Stimulated activated CD8-positive, alpha-beta memory T cell treated with anti-CD3 and anti-CD28 coated beads, Interleukin-4, amount 100 ng/mL, for 4 hours (primary cell): Measurements from ENCODE around the gene DOK7.

Experiments
- DNase-seq, 2 donors: peaks; one replicate each; pipeline ENCODE4 v3.0.0-alpha.2; 2020; ENCODE audit warnings: low read depth in 2 of 2, low spot score in 1 of 2

The DOK7 gene

DNA sequence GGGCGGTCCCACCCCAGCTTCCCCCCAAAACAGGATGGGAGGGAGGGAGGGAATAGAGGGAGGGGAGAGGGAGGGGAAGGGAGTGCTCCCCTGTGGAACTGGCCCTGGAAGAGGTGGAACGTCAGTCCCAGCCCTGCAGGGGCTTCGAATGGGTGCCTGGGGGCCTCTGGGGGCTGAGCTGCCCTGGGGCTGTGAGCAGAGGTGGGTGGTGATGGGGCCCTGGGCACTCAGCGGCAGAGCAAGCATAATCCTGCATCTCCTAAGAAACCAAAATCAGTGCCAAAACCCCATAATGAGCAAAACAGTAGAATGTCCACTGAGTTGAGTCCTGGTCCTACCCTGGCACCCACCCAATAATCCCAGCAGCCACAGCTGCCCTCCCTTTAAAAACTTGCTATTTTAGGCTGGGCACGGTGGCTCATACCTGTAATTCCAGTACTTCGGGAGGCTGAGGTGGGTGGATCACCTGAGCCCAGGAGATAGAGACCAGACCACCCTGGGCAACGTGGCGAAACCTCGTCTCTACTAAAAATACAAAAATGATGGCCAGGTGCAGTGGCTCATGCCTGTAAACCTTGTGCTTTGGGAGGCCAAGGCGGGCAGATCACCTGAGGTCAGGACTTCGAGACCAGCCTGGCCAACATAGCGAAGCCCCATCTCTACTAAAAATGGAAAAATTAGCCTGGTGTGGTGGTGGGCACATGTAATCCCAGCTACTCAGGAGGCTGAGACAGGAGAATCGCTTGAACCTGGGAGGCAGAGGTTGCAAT, 11.1 kb downstream of the DOK7 start:
- DNase-seq = no peak

DNA sequence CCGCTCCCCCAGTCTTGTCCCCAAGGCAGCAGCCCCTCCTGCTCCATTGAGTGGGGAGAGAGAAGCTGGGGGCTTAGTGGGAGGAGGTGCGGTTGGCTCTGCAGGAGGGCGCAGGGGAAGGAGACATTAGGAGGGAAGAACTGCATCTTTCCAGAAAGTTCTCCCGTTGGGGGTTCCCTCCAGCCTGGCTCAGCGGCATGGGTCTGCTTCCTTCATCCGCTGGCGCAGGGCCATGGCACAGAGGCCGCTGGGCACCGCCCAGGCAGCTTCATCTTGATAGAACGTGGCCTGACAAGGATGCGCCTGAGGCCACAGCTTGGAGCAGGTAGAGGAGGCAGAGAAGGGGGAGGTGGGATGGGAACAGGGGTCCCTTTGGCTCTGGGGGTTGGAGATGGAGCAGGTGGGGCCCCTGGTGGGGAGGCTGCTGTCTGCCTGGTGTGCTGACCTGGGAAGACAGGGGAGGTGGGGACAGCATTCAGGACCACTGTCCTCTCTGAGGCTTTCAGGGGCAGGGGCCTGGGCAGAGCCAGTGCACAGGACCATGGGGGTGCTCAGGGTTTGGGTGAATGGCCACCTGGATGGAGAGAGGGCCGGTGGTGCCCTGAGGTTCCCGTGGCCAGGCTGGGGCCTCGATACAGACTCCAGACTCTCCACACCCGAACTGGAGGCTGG, 12.1 kb downstream of the DOK7 start:
- DNase-seq = no peak

DNA sequence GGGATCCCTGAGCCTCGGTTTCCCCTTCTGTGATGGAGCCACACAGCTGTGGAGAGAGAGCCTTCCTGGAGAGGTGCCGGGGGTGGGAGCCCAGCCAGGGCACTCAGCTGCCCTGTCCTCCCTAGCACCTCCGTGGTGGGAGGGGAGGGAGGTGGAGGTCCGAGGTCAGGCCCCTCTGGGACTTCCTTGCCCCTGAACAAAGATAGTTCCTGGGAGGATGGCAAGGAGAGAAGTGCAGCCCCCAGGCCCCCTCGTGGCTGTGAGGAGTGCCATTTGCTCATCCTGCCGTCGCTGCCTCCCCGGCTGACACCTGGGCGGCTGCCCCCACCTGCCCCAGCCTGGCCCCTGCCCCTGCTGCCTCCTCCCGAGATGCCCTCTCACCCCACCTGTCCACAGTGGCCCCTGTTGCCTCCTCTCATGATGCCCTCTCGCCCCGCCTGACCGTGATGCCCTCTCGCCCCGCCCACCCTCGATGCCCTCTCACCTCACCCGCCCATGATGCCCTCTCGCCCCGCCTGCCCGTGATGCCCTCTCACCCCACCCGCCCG, 12.7 kb downstream of the DOK7 start:
- DNase-seq = no peak

DNA sequence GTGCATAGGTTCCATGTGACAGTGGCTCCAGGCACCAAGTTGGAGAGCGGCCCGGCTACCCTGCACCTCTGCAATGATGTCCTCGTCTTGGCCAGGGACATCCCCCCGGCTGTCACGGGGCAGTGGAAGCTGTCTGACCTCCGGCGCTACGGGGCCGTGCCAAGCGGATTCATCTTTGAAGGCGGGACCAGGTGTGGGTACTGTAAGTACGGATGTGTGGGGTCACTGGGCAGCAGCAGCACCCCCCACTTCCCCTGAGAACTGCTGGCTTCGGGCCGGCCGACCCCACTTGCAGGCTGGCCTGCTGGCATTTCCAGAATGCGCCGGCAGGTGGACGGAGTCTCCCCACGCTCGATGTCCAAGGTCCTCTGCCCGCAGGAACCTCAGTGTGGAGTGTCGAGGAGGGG, 13.2 kb downstream of the DOK7 start:
- no peak for DNase-seq

DNA sequence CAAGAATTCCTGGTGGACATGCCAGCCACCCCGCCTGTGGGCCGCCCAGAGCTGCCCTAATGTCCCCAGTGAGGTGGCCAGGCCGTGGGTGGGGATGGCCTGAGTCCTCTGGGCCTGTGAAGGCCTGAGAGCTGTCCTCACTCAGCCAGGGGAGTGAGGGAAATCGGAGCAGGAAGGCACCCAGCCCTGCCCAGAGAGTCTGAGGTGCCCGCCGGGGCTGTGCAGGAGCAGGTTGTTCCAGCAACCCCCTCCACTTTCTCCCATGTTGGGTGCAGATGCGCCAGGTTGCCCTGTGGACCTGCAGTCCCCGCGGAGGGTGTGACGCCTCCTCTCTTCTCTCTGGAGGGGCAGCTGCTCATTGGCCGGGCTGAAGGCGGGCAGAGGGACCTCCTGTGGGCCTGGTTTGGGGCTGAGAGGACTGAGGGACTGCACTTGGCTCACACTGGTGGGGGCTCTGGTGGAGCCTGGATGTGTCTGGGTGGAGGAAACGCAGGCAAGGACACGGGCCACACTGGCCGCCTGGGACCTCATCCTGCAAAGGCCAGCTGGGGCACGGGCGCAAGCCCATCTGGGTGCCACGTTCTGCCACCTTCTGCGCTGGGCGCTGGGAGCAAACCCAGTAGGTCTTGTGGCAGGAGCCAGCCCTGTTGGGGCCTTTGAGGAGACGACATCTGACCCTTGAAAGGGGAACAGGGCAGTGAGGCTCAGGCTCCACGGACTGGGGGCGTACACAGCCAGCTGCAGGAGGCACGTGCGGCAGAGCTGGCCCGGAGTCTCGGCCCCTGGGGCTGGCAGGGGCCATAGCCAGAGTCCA, 14.0 kb downstream of the DOK7 start:
- no peak for DNase-seq

DNA sequence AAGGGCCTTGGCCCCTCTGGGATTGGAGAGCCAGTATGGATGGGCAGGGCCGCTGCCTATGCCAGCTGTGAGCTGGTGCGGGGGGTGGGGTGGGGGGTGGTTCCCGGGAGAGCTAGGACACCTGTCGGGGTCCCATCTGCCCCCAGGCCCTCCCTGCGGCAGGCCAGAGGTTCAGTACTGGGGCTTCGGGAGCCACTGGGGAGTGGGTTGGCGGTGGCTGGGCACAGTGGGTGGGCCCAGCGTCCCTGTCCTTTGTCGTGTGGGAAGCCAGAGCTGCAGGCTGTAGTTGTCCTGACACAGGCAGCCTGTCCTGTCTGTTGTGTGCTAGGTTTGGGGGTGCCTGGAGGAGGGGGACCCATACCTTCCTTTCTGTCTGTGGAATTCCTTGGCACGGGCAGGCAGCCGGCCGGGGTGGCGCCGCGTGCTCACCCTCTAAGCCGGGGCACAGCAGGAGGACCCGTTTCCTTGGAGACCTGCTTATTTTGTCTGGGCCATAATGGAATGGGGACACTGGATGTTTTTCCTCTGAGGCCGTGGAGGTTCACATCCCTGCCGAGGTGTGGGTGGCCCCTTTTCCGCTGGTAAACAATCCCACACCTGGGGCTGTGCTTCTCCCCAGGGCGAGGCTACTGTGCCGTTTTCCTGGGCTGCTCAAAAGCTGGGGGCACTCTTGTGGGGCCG, 14.8 kb downstream of the DOK7 start:
- DNase-seq = no peak

DNA sequence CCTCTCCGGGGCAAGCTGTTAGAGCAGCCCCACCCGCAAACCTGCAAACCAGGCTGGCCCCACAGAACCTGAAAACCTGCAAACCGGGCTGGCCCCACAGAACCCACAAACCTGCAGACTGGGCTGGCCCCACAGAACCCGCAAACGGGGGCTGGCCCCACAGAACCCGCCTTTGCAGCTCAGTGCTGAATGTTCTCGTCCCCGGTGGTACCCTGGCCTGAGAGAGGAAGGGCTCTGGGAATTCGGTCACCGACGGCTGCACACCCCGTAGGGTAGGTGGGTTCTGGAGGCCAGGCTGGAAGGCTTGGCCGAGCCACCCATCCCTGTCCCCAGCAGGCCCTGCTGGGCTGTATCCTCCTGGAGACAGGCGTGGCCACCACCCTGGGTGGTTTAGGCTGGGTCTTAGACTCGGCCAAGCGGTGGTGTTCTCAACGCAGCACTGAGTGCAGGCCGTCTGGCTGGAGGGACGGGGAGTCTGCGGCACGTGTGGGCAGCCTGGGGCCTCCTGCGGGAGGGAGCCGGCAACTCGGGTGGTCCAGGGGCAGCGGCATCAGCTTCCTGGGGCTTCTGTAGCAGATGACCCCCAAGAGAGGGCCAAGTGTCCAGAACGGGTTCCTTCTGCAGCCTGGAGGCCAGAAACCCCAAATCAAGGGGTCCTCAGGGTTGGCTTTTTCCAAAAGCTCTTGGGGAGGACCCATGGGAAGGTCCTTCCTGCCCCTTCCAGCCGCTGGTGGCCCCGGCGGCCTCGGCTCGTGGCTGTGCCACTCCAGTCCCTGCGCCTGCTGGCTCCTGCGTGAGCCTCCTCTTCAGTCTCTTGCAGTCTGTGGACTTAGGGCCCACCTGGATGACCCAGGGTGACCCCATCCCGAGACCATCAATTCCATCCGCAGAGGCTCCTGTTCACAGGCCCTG, 15.6 kb downstream of the DOK7 start:
- no peak for DNase-seq

DNA sequence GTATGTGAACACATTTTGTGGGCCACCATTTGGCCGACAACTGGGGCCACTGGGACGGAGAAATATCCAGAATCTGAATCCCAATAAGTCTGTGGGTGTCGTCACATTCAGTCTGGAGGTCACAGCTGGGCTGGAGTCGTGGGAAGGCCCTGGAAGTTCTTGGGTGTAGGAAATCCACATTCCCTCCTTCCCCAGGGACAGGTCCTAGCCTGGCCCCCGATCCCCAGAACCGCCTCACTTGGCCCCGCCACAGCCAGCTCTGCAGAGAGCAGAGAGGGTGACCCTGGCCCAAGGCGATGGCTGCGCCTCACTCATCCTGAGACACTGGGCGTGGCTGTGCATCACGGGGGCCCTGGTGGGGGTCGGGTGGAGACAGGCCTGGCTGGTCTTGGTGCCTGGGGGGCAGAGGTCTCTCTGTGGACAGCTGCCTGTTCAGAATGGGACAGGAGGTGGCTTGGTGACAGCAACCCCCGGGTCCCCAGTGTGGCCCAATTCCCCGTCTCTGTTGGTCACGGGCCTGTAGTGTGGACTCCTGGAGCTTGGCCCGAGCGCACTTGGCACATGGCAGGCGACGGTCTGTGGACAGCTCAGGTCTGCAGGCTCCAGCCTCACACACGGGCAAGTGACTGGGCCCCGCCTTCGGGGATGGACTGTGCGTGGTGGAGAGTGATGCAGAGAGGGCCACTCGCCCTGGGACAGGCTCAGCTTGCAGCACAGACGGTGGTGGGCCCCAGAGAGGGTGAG, 16.4 kb downstream of the DOK7 start:
- no peak for DNase-seq

DNA sequence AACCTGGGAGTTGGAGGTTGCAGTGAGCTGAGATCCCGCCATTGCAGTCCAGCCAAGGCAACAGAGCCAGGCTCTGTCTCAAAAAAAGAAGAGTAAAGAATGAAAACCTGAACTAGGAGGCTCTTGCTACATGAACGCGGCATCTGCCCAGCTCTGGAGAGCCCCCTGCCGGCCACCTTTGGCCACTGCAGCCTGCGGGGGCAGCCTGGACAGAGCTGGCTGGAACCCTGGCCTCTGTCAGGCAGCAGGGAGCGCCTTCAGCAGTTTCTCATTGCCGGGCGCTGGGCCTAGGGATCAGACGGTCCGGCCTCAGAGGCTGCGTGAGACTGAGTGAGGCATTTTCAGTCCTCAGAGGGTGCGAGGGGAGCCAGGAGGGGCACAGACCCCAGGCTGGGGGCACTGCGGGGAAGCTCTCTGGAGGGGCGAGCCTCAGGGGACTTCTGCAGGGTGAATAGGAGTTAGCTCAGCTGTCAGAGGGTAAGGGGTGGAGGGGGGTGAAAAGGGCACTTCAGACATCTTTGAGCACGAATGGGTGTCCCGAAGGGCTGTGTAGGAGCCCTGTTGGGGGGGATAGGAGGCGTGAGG, 17.5 kb downstream of the DOK7 start:
- peak; percentile 27 to 34 for DNase-seq

DNA sequence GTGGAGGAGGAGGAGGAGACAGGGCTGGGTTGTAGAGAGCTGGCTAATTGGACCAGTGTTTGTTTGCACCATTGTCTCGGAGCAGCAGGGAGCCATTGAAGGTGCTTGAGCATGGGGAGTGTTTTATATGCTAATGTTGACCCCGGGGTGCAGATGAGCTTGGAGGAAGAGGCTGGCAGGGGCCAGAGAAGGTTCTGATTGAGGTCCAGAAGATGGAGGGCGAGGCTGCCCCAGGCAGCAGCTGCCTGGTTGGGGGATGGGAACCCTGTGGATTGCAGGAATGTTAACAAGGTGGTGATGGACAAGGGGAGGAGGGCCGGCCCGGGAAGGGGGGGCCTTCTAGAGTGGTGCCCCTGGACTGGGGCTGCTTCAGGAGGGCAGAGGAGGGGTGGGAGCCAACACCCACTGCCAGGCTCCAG, 18.0 kb downstream of the DOK7 start:
- DNase-seq = no peak

DNA sequence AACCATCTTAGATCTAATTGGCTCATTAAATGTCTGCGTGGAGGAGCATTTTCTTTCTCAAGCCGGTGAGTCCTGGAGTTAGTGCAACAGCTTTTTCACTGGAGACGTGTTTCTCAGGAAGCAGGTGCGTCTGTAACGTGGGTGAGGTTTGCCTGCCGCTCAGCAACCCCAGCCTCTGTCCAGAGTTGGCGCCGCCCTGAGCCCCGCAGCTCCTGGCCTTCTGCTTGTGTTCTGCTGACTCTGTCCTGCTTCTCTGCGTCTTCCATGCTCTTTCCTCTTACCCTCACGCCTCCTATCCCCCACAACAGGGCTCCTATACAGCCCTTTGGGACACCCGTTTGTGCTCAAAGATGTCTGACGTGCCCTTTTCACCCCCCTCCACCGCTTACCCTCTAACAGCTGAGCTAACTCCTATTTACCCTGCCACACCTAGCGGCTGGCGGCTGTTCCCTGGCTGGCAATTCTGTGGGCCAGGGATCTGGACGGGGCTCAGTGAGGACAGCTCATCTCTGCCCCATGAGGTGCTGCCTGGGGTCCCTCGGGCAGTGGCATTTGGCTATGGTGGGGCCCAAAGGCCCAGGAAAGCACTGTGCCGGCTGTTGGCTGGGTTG, 18.8 kb downstream of the DOK7 start:
- no peak for DNase-seq

DNA sequence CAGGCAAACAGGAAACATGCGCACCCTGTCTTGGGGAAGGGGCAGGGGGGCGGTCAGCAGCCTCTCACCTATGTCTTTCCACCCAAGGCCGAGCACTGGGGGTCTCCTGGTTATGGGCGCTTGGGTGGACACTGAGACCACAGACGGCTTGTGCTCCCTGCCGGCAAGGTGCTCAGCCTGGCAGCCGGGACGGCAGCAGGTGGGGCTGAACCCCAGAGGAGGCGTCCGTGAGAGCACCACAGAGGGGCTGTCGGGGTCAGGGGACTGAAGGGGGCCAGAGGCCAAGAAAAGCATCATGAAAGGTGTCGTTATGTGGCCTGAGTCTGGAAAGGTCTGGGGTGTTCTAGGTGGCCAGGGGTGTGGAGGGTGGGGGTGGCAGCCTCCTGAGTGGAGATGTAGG, 19.6 kb downstream of the DOK7 start:
- DNase-seq = no peak

DNA sequence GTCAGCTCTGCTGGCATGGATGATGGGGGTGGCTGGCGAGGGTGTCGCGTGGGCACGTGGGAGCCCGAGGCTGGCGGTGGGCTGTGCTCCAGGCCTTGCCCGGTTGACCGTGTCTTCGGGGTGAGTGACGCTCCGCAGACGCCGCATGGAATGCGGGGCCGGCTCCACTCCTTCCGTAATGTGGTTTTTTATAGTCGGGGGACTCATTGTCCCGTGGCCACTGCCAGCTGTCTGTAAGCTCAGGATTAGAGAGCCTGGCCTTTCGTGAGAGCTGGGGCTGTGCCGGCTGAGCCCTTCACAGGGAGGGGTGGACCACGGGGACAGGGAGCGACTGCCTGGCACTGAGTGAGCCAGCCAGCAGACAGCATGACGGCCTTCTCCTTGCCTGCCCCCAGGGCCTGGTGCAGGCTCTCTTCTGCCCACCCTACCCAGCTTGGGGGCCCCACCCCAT, 20.4 kb downstream of the DOK7 start:
- no peak for DNase-seq

DNA sequence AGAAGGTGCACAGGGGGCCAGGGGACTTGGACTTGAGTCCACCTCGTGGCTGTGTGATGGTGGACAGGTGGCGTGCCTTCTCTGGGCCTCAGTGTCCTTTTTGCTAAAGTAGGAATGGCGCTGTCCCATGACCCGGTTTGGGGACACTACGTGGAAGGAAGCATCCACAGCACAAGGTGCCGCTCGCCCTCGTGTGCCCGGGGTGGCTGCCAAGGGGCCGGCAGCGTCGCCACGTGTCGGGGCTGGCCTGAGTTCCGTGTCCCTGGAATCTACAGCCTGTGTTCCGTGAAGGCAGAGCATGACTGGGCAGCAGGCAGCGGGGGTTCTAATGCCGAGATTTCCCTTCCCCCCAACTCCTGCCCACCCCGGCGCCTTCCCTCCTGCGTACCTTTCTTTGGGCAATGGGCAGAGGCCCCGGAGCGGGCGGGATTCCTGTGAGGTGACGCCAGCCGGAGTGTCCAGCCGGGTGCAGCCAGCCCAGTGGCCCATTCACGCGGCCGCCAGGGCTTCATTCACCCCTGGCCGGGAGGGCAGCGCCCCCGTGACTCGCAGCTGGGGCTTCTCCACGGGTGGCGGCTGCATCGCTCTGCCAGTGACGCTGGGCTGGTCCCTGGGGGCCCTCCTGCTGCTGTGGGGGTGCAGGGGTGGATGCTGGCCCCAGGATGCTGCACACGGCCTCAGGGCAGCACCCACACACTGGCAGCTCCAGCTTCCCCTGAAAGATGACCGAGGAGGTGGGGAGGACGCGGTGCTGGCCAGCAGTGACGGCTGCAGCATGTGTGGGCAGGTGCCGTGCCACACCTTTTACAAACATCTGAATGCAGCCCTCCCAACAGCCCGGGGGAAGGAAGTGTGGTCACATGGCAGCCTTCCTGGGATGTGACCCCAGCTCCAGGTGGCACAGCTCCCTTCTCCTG, 21.2 kb downstream of the DOK7 start:
- no peak for DNase-seq

DNA sequence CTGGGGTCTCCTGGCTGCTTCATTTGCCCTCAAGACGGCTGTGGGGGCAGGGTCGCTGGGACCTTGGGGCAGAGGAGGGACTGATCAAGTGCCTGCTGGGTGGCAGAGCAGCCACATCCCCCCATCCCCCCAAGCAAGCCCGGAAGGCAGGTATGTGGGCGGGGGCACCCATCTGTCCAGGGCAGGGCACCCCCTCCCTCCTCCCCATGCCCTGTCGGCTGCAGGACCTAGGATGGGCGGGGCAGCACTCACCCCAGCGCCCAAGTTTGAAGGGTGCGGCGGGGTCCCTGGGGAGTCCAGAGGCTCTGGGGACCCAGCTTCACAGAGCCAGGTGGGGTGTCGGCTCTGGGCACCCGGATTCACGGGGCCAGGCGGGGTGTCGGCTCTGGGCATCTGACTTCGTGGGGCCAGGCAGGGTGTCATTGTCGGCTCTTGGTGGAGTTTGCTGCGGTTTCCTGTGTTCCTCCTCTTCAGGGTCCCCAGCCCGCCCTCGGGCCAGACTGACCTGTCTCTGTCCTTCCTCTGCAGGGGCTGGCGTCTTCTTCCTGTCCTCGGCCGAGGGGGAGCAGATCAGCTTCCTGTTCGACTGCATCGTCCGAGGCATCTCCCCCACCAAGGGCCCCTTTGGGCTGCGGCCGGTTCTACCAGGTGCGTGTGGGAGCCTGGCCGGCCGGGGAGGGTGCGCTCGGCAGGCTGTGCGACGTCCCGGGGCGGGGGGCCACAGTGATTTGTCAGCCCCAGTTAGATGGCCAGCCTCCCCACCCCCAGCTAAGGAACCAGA, 22.1 kb downstream of the DOK7 start:
- no peak for DNase-seq

DNA sequence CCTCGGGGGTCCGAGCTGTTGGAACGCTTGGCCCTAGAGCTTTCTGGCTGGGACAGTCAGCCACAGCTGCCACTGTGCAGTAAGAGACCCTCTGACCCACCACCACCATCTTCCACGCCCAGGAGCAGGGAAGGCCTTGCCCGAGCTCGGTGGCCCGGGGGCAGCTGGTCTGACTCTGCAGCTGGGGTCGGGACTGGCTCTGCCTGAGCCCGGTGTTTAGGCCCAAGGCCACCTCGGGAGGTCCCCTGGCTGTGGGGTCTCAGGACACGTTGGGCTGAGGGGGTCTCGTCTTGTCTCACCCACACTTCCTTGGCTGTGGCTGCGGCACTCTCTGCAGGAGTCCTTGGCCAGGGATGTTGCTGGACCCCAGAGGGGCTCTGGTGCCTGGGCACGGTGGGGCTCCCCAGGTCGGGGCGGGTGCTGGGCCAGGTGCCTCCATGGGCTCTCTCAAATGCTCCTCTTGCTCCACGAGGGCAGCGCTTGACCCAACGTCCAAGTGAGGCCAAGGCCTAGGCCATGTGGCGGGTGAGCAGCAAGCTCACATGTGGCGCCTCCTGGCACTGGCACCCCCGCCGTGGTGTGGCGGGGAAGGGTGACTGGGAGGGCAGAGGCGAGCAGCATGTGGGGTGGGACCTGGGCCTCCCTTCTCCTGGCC, 22.9 kb downstream of the DOK7 start:
- no peak for DNase-seq
